Breast epithelium (tissue), 4 donors: ENCODE results near the gene PRDM7. TPM values are rescaled to one million over a fixed set of nuclear protein-coding genes. Genes with fewer than 3 reads are reported as not detected.

Source experiments
- DNase-seq, 2 donors: peaks; one replicate each; pipeline ENCODE4 v3.0.0-alpha.2; 2019; ENCODE audit warnings: low spot score in 2 of 2
- H3K27ac ChIP-seq, 2 donors: fragments of 200-600 bp; sonication (generic) in 1 of 2; one replicate each; pipeline ENCODE4 v1.5.1; 2016 to 2019; ENCODE audit warnings: mild to moderate bottlenecking in 1 of 2
- H3K27me3 ChIP-seq, 2 donors: fragments of 200-600 bp; sonication (generic) in 1 of 2; one replicate each; pipeline versions ENCODE4 v1.5.1 to v1.6.0; 2017 to 2019; ENCODE audit warnings: control low read depth in 1 of 2, mild to moderate bottlenecking in 1 of 2
- H3K36me3 ChIP-seq: fragments of 200-600 bp; one replicate; pipeline ENCODE4 v1.5.1; 2019
- H3K4me1 ChIP-seq, 2 donors: fragments of 200-600 bp; sonication (generic); one replicate each; pipeline ENCODE4 v1.5.1; 2016 to 2019; ENCODE audit warnings: control low read depth in 1 of 2
- H3K4me3 ChIP-seq, 3 donors: fragments of 200-600 bp; sonication (generic); 1 replicate in 2 of 3; 2 replicates in 1 of 3; pipeline ENCODE4 v1.5.1; 2016 to 2019; ENCODE audit warnings: mild to moderate bottlenecking in 3 of 3, moderate library complexity in 2 of 3
- H3K9me3 ChIP-seq, 2 donors: fragments of 200-600 bp; sonication (generic) in 1 of 2; one replicate each; pipeline ENCODE4 v1.5.1; 2016 to 2019; ENCODE audit warnings: control low read depth in 1 of 2
- POLR2A ChIP-seq: fragments of 450-650 bp; IDR thresholded peaks from one replicate; pipeline ENCODE4 v1.6.1; 2016; ENCODE audit warnings: antibody characterized with exemption, mild to moderate bottlenecking, moderate library complexity
- POLR2AphosphoS5 ChIP-seq, 3 donors: sonication (generic); formaldehyde crosslinking; IDR thresholded peaks; one replicate each; pipeline ENCODE4 v1.6.1; 2017; ENCODE audit warnings: antibody characterized with exemption in 3 of 3
- intact Hi-C: fragments of 100-400 bp; cut with DNase I; formaldehyde crosslinking; loops from one replicate; pipeline ENCODE4 v1.15.1; 2023; ENCODE audit warnings: low total_unique reads
- total RNA-seq, 3 donors: library from RNA; depleted of rRNA; stranded (reverse); fragments of >200 nt; gene quantifications; one replicate each; pipeline ENCODE4 v1.1.0, GENCODE V29; 2016
- TF ChIP-seq, protein P1 (sequence below), 3 donors: fragments of 450-650 bp; IDR thresholded peaks; one replicate each; pipeline ENCODE4 v1.5.1; 2016 to 2017; ENCODE audit warnings: antibody characterized with exemption in 3 of 3, mild to moderate bottlenecking in 3 of 3, moderate library complexity in 3 of 3

Gene PRDM7
- total RNA-seq, 3 donors from 2014 or later = not detected

- Histone ChIP-seq H3K9me3 (no peaks in the 10 kb centered on the region), H3K4me3 (peak overlapping the region in 2 of 3 donors; percentile 63 to 82), H3K36me3 (no peaks in the 10 kb centered on the region), H3K4me1 (peaks cover 4 to 6% of the 10 kb centered on the region in 2 donors), H3K27ac (peak overlapping the region; percentile 80 to 88), H3K27me3 (no peaks in the 10 kb centered on the region)
- TF ChIP-seq POLR2AphosphoS5 (IDR thresholded peaks at IDR 0.05) (no peak), POLR2A (no peak)
- TF ChIP-seq, protein P1, sequence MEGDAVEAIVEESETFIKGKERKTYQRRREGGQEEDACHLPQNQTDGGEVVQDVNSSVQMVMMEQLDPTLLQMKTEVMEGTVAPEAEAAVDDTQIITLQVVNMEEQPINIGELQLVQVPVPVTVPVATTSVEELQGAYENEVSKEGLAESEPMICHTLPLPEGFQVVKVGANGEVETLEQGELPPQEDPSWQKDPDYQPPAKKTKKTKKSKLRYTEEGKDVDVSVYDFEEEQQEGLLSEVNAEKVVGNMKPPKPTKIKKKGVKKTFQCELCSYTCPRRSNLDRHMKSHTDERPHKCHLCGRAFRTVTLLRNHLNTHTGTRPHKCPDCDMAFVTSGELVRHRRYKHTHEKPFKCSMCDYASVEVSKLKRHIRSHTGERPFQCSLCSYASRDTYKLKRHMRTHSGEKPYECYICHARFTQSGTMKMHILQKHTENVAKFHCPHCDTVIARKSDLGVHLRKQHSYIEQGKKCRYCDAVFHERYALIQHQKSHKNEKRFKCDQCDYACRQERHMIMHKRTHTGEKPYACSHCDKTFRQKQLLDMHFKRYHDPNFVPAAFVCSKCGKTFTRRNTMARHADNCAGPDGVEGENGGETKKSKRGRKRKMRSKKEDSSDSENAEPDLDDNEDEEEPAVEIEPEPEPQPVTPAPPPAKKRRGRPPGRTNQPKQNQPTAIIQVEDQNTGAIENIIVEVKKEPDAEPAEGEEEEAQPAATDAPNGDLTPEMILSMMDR (IDR thresholded peaks at IDR 0.05) = no peak
- peak in 1 of 2 donors; percentile 50 for DNase-seq
- intact Hi-C loops = no loop called here
Observed at GRCh38 chr16:90046122-90046970, 30.8 kb downstream of the PRDM7 start.

DNA sequence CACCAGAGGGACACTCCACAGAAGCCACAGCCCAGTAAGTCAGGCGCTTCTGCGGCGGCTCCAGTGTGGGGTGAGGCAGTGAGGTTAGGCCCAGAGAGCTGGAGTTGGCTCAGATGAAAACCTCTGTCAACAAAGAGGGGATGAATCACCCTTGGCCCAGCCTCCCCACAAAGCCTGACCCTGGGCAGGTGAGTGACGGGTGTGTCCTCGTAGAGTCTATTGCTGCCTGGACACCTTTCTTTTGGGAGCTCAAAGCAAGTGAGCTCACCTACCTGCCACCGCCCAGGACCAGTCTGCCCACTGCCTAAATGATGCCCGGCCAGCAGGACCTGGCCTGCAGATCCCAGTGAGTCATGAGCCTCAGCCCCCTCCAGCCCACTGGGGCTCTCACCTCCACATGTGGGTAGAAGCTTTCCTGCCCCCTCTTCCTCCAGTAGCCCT is 33.0 kb downstream of the PRDM7 start:
- Histone ChIP-seq H3K4me1 (peaks cover 4 to 6% of the 10 kb centered on the region in 2 donors), H3K27me3 (no peaks in the 10 kb centered on the region), H3K4me3 (no peak overlapping the region), H3K27ac (peak overlapping the region; percentile 56 to 78), H3K36me3 (no peaks in the 10 kb centered on the region), H3K9me3 (no peaks in the 10 kb centered on the region)
- TF ChIP-seq POLR2A = no peak
- TF ChIP-seq, protein P1 (IDR thresholded peaks at IDR 0.05) = no peak
- no peak for TF ChIP-seq POLR2AphosphoS5 (IDR thresholded peaks at IDR 0.05)
- intact Hi-C loops = no loop called here
- DNase-seq = peak; percentile 66 to 78

DNA sequence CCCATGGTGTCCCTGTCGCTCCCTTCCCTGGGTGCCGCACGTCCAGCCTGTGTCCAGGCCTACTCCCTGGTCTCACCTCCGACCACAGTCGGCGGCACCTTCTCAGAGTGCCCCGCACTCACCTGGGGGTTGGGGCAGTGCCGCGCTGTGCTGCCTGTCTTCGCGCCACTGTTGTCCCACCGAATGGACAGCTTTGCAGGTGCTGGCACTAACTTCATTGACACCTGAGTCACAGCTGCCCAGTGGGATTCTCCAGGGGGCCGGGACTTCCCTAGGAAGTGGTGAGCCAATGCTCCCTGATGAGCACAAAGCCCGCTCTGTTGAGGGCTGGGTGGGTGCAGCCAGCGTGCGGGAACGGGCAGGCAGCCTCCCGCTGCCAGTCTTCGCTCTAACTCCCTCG is 33.6 kb downstream of the PRDM7 start:
- H3K9me3 ChIP-seq = no peaks in the 10 kb centered on the region
- no peak for TF ChIP-seq POLR2A
- TF ChIP-seq, protein P1 (IDR thresholded peaks at IDR 0.05) = no peak
- TF ChIP-seq POLR2AphosphoS5 (IDR thresholded peaks at IDR 0.05) = no peak
- peaks cover 4 to 6% of the 10 kb centered on the region in 2 donors for H3K4me1 ChIP-seq
- H3K27me3 ChIP-seq = no peaks in the 10 kb centered on the region
- intact Hi-C loops = no loop called here
- peak overlapping the region; percentile 10 to 78 for H3K27ac ChIP-seq
- peak in 1 of 2 donors; percentile 39 for DNase-seq
- no peak overlapping the region for H3K4me3 ChIP-seq
- H3K36me3 ChIP-seq = no peaks in the 10 kb centered on the region

- Histone ChIP-seq H3K36me3 (peaks cover under 1% of the 10 kb centered on the region), H3K4me3 (no peak overlapping the region), H3K27ac (peak overlapping the region; percentile 10 to 78), H3K9me3 (no peaks in the 10 kb centered on the region), H3K4me1 (peaks cover 4 to 6% of the 10 kb centered on the region in 2 donors), H3K27me3 (no peaks in the 10 kb centered on the region)
- TF ChIP-seq POLR2A (no peak), POLR2AphosphoS5 (IDR thresholded peaks at IDR 0.05) (no peak)
- TF ChIP-seq, protein P1 (IDR thresholded peaks at IDR 0.05) = no peak
- peak in 1 of 2 donors; percentile 37 for DNase-seq
- intact Hi-C loops = no loop called here
Observed at GRCh38 chr16:90042946-90043514, 34.1 kb downstream of the PRDM7 start.
